Measurements from ENCODE around the gene PSD4. TPM values are rescaled to one million over a fixed set of nuclear protein-coding genes. Genes with fewer than 3 reads are reported as not detected.
A peak's percentile ranks its signal among the peaks of the same experiment; 100 is the strongest.

The PSD4 gene
- total and polyA plus RNA-seq, 2 of the 8 experiments (the other 6 are each of a cell fraction or from before 2014, with no cell fraction given) = 0.53 to 1.2 TPM

GRCh38 chr2:113198790-113199612 is 25.2 kb downstream of the PSD4 start (continued):
- TF ChIP-seq ZNF274 (IDR thresholded peaks at IDR 0.05; ENCODE audit: borderline replicate concordance, extremely low read depth, low read length) (no peak), ATF3 (IDR thresholded peaks at IDR 0.05; ENCODE audit: insufficient read depth, low read depth, low read length) (no peak), SUZ12 (IDR thresholded peaks at IDR 0.05; ENCODE audit: low read length) (peak; percentile 42; the same call in 1 of the 2 replicates), FOSL1 (IDR thresholded peaks at IDR 0.05; ENCODE audit: insufficient read depth, low read depth, low read length) (no peak), ATF2 (IDR thresholded peaks at IDR 0.05; ENCODE audit: low read length) (no peak), MAFK (IDR thresholded peaks at IDR 0.05; ENCODE audit: low read depth, low read length) (no peak), NANOG (IDR thresholded peaks at IDR 0.05; ENCODE audit: insufficient read depth, low read depth, low read length, poor library complexity, severe bottlenecking) (peak; percentile 2), YY1 (IDR thresholded peaks at IDR 0.05; ENCODE audit: low read depth, low read length) (peak; percentile 43; the same call in 1 of the 2 replicates), HDAC2 (IDR thresholded peaks at IDR 0.05; ENCODE audit: borderline replicate concordance in 1 of 2, low read depth in 2 of 2, low read length in 2 of 2) (0 out of 4 replicates have a peak, but pooled peaks of 1 of the 2 experiments have one; percentile 52), EP300 (IDR thresholded peaks at IDR 0.05; ENCODE audit: borderline replicate concordance in 1 of 2, low read depth in 2 of 2, low read length in 2 of 2) (0 out of 3 replicates have a peak, but pooled peaks of 1 of the 2 experiments have one; percentile 1), SIRT6 (IDR thresholded peaks at IDR 0.05; ENCODE audit: low read length) (no peak), KDM4A (IDR thresholded peaks at IDR 0.05; ENCODE audit: low read depth, low read length, severe bottlenecking) (peak; percentile 98), SIN3A (conservative IDR thresholded peaks at IDR 0.05 in 1 of 2, IDR thresholded peaks at IDR 0.05 in 1 of 2; ENCODE audit: low read depth in 1 of 2, low read length in 2 of 2) (0 out of 4 replicates have a peak, but pooled peaks of 1 of the 2 experiments have one; percentile 57), SIX5 (IDR thresholded peaks at IDR 0.05; ENCODE audit: low read depth, low read length) (no peak)
- TF ChIP-seq, protein P1, sequence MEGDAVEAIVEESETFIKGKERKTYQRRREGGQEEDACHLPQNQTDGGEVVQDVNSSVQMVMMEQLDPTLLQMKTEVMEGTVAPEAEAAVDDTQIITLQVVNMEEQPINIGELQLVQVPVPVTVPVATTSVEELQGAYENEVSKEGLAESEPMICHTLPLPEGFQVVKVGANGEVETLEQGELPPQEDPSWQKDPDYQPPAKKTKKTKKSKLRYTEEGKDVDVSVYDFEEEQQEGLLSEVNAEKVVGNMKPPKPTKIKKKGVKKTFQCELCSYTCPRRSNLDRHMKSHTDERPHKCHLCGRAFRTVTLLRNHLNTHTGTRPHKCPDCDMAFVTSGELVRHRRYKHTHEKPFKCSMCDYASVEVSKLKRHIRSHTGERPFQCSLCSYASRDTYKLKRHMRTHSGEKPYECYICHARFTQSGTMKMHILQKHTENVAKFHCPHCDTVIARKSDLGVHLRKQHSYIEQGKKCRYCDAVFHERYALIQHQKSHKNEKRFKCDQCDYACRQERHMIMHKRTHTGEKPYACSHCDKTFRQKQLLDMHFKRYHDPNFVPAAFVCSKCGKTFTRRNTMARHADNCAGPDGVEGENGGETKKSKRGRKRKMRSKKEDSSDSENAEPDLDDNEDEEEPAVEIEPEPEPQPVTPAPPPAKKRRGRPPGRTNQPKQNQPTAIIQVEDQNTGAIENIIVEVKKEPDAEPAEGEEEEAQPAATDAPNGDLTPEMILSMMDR (IDR thresholded peaks at IDR 0.05; ENCODE audit: control extremely low read depth in 1 of 3, insufficient read depth in 1 of 3, low read depth in 1 of 3, low read length in 3 of 3) = peak; percentile 86 to 96 (median 89)
- TF ChIP-seq, protein P2, sequence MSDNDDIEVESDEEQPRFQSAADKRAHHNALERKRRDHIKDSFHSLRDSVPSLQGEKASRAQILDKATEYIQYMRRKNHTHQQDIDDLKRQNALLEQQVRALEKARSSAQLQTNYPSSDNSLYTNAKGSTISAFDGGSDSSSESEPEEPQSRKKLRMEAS (IDR thresholded peaks at IDR 0.05) = peak; percentile 46
